ENCODE measurements around the gene FAF2.
"Not testable (repeated sequence)": the region's sequence is repeated elsewhere in the genome, so short reads cannot be mapped to it uniquely, and the experiment has no call there.

Gene FAF2

GRCh38 chr5:176418251-176418650 lies 29.9 kb upstream of the FAF2 start:
- DNase-seq, result no peak

GRCh38 chr5:176420086-176420485 lies 28.1 kb upstream of the FAF2 start:
- DNase-seq, result no peak

- DNase-seq, result no peak
Observed at GRCh38 chr5:176420972-176421544, 27.1 kb upstream of the FAF2 start.

- no peak for DNase-seq
Observed at GRCh38 chr5:176424181-176424580, 24.0 kb upstream of the FAF2 start.

GRCh38 chr5:176425138-176425537 lies 23.0 kb upstream of the FAF2 start:
- DNase-seq, result no peak

GRCh38 chr5:176425791-176426190 lies 22.4 kb upstream of the FAF2 start:
- no peak for DNase-seq

- DNase-seq, result no peak
Observed at GRCh38 chr5:176426876-176427275, 21.3 kb upstream of the FAF2 start.

- no peak for DNase-seq
Observed at GRCh38 chr5:176427971-176428370, 20.2 kb upstream of the FAF2 start.

- DNase-seq, result no peak
Observed at GRCh38 chr5:176429972-176430371, 18.2 kb upstream of the FAF2 start.

GRCh38 chr5:176432707-176433106 lies 15.5 kb upstream of the FAF2 start:
- no peak for DNase-seq

GRCh38 chr5:176436656-176437055 lies 11.5 kb upstream of the FAF2 start:
- no peak for DNase-seq

- DNase-seq, result no peak
Observed at GRCh38 chr5:176438959-176439757, 9.0 kb upstream of the FAF2 start.

GRCh38 chr5:176440927-176441706 lies 7.1 kb upstream of the FAF2 start:
- no peak for DNase-seq

GRCh38 chr5:176441921-176442323 lies 6.3 kb upstream of the FAF2 start:
- no peak for DNase-seq

GRCh38 chr5:176442911-176443310 lies 5.3 kb upstream of the FAF2 start:
- not testable (repeated sequence) for DNase-seq

- DNase-seq, result no peak
Observed at GRCh38 chr5:176444742-176445141, 3.4 kb upstream of the FAF2 start.

- no peak for DNase-seq
Observed at GRCh38 chr5:176446028-176446665, 2.0 kb upstream of the FAF2 start.

GRCh38 chr5:176446884-176447590 lies 1.1 kb upstream of the FAF2 start:
- DNase-seq, result no peak

GRCh38 chr5:176447591-176447977 lies 601 bp upstream of the FAF2 start:
- DNase-seq, result no peak

GRCh38 chr5:176450077-176450476 lies 1.9 kb downstream of the FAF2 start:
- DNase-seq, result no peak

- no peak for DNase-seq
Observed at GRCh38 chr5:176454724-176455394, 6.7 kb downstream of the FAF2 start.

GRCh38 chr5:176458904-176459561 lies 10.8 kb downstream of the FAF2 start:
- no peak for DNase-seq
